ENCODE results near the gene BRD7. TPM values are rescaled to one million over a fixed set of nuclear protein-coding genes. Genes with fewer than 3 reads are reported as not detected.

The BRD7 gene
- total and polyA plus RNA-seq, 2 of the 13 experiments (the other 11 are each of a cell fraction or from before 2014, with no cell fraction given) = 82.3 to 149 TPM

DNA sequence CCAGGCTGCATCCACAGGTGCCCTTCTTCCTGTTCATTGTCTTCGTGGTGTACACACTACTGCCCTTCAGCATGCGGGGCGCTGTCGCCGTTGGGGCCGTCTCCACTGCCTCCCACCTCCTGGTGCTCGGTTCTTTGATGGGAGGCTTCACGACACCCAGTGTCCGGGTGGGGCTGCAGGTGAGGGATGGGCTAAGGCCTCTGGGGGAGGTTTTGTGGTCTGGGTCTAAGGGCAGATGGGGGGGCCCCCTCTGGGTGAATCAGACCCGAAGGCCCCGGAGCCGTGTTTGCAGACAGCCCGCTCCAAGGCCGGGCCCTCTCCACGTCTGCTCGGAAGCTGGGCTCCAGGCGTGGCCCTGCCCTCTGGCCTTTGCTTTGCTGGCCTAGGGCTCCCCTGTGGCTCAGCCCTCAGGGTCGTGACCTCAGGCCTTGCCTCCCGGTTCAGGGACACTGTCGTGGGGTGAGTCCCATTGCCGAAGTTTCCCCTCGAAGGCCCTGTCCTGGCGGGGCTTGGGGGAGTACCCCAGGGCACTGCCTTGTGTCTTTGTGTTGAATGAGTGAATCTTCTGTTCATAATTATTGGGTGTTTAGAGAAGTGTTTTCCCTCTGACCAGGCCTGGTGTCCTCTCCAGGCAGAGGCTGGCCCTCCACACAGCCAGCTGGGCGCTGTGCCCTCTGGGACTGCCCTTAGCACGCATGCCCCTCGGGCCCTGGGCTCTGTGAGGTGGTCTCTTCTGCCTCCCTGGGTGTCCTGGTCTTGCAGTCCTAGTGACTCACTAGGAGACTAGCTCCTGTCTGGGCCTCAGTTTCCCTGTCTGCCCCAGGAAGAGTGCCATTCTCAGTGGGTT lies 76.8 kb downstream of the BRD7 start (continued):
- TF ChIP-seq, protein P1, sequence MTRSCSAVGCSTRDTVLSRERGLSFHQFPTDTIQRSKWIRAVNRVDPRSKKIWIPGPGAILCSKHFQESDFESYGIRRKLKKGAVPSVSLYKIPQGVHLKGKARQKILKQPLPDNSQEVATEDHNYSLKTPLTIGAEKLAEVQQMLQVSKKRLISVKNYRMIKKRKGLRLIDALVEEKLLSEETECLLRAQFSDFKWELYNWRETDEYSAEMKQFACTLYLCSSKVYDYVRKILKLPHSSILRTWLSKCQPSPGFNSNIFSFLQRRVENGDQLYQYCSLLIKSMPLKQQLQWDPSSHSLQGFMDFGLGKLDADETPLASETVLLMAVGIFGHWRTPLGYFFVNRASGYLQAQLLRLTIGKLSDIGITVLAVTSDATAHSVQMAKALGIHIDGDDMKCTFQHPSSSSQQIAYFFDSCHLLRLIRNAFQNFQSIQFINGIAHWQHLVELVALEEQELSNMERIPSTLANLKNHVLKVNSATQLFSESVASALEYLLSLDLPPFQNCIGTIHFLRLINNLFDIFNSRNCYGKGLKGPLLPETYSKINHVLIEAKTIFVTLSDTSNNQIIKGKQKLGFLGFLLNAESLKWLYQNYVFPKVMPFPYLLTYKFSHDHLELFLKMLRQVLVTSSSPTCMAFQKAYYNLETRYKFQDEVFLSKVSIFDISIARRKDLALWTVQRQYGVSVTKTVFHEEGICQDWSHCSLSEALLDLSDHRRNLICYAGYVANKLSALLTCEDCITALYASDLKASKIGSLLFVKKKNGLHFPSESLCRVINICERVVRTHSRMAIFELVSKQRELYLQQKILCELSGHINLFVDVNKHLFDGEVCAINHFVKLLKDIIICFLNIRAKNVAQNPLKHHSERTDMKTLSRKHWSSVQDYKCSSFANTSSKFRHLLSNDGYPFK (CRISPR knock-in tag; IDR thresholded peaks at IDR 0.05; ENCODE audit: borderline replicate concordance) = no peak; the same call in 1 of the 2 replicates
- TF ChIP-seq, protein P2, sequence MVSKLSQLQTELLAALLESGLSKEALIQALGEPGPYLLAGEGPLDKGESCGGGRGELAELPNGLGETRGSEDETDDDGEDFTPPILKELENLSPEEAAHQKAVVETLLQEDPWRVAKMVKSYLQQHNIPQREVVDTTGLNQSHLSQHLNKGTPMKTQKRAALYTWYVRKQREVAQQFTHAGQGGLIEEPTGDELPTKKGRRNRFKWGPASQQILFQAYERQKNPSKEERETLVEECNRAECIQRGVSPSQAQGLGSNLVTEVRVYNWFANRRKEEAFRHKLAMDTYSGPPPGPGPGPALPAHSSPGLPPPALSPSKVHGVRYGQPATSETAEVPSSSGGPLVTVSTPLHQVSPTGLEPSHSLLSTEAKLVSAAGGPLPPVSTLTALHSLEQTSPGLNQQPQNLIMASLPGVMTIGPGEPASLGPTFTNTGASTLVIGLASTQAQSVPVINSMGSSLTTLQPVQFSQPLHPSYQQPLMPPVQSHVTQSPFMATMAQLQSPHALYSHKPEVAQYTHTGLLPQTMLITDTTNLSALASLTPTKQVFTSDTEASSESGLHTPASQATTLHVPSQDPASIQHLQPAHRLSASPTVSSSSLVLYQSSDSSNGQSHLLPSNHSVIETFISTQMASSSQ (IDR thresholded peaks at IDR 0.05; ENCODE audit: low read depth) = no peak
- TF ChIP-seq, protein P2 (CRISPR knock-in tag; IDR thresholded peaks at IDR 0.05; ENCODE audit: borderline replicate concordance) = peak; percentile 67
- no peak for TF ChIP-seq THAP11 (CRISPR knock-in tag; IDR thresholded peaks at IDR 0.05)
- TF ChIP-seq, protein P3, sequence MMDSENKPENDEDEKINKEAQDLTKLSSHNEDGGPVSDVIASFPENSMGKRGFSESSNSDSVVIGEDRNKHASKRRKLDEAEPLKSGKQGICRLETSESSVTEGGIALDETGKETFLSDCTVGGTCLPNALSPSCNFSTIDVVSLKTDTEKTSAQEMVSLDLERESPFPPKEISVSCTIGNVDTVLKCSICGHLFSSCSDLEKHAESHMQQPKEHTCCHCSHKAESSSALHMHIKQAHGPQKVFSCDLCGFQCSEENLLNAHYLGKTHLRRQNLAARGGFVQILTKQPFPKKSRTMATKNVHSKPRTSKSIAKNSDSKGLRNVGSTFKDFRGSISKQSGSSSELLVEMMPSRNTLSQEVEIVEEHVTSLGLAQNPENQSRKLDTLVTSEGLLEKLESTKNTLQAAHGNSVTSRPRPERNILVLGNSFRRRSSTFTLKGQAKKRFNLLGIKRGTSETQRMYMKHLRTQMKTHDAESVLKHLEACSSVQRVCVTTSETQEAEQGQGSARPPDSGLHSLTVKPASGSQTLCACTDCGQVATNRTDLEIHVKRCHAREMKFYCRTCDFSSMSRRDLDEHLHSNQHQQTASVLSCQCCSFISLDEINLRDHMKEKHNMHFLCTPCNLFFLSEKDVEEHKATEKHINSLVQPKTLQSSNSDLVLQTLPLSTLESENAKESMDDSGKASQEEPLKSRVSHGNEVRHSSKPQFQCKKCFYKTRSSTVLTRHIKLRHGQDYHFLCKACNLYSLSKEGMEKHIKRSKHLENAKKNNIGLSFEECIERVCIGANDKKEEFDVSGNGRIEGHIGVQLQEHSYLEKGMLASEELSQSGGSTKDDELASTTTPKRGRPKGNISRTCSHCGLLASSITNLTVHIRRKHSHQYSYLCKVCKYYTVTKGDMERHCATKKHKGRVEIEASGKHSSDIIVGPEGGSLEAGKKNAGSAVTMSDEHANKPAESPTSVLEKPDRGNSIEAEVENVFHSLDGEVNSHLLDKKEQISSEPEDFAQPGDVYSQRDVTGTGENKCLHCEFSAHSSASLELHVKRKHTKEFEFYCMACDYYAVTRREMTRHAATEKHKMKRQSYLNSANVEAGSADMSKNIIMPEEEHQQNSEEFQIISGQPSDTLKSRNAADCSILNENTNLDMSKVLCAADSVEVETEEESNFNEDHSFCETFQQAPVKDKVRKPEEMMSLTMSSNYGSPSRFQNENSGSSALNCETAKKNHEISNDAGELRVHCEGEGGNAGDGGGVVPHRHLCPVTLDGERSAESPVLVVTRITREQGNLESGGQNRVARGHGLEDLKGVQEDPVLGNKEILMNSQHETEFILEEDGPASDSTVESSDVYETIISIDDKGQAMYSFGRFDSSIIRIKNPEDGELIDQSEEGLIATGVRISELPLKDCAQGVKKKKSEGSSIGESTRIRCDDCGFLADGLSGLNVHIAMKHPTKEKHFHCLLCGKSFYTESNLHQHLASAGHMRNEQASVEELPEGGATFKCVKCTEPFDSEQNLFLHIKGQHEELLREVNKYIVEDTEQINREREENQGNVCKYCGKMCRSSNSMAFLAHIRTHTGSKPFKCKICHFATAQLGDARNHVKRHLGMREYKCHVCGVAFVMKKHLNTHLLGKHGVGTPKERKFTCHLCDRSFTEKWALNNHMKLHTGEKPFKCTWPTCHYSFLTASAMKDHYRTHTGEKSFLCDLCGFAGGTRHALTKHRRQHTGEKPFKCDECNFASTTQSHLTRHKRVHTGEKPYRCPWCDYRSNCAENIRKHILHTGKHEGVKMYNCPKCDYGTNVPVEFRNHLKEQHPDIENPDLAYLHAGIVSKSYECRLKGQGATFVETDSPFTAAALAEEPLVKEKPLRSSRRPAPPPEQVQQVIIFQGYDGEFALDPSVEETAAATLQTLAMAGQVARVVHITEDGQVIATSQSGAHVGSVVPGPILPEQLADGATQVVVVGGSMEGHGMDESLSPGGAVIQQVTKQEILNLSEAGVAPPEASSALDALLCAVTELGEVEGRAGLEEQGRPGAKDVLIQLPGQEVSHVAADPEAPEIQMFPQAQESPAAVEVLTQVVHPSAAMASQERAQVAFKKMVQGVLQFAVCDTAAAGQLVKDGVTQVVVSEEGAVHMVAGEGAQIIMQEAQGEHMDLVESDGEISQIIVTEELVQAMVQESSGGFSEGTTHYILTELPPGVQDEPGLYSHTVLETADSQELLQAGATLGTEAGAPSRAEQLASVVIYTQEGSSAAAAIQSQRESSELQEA (CRISPR knock-in tag; IDR thresholded peaks at IDR 0.05; ENCODE audit: not compliant biosample characterization) = no peak
- TF ChIP-seq MXD4 (CRISPR knock-in tag; IDR thresholded peaks at IDR 0.05) = 0 out of 2 replicates have a peak, but pooled peaks have one; percentile 28
- TF ChIP-seq EHMT2 (IDR thresholded peaks at IDR 0.05; ENCODE audit: borderline replicate concordance, low read depth, low read length) = no peak
- TF ChIP-seq, protein P4, sequence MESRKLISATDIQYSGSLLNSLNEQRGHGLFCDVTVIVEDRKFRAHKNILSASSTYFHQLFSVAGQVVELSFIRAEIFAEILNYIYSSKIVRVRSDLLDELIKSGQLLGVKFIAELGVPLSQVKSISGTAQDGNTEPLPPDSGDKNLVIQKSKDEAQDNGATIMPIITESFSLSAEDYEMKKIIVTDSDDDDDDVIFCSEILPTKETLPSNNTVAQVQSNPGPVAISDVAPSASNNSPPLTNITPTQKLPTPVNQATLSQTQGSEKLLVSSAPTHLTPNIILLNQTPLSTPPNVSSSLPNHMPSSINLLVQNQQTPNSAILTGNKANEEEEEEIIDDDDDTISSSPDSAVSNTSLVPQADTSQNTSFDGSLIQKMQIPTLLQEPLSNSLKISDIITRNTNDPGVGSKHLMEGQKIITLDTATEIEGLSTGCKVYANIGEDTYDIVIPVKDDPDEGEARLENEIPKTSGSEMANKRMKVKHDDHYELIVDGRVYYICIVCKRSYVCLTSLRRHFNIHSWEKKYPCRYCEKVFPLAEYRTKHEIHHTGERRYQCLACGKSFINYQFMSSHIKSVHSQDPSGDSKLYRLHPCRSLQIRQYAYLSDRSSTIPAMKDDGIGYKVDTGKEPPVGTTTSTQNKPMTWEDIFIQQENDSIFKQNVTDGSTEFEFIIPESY (CRISPR knock-in tag; IDR thresholded peaks at IDR 0.05) = 0 out of 2 replicates have a peak, but pooled peaks have one; percentile 10
- no peak for TF ChIP-seq POLR2AphosphoS5 (IDR thresholded peaks at IDR 0.05; ENCODE audit: low read depth, low read length)
- TF ChIP-seq NR3C1 (CRISPR knock-in tag; IDR thresholded peaks at IDR 0.05) = no peak

Data from HepG2 (cell line).